HG03442 (cell line): ENCODE results near the gene GLA.

ENCODE experiments used
- ATAC-seq: cut with Tn5 transposase; IDR thresholded peaks from one replicate; pipeline ENCODE4 v1.9.1; 2021; ENCODE audit warnings: mild to moderate bottlenecking, moderate library complexity; ENCODE audit not compliant: unreplicated experiment

The GLA gene

GRCh38 chrX:101398694-101399093 lies 9.0 kb downstream of the GLA start:
- ATAC-seq, result no peak

- ATAC-seq, result no peak
Measured at GRCh38 chrX:101397779-101398178, 9.9 kb downstream of the GLA start.

- no peak for ATAC-seq
Measured at GRCh38 chrX:101395789-101396188, 11.9 kb downstream of the GLA start.

GRCh38 chrX:101394372-101394771 lies 13.4 kb downstream of the GLA start:
- no peak for ATAC-seq

- no peak for ATAC-seq
Measured at GRCh38 chrX:101393530-101394305, 14.0 kb downstream of the GLA start.

GRCh38 chrX:101391831-101392230 lies 15.9 kb downstream of the GLA start:
- ATAC-seq, result no peak

- ATAC-seq, result peak; percentile 80
Measured at GRCh38 chrX:101390664-101391525, 16.8 kb downstream of the GLA start, which contains the start of gene RPL36A. TSS of gene RPL36A (plus strand) at chrX:101391011. CDS start at chrX:101391044, 33 bp downstream.

- no peak for ATAC-seq
Measured at GRCh38 chrX:101388604-101389003, 19.1 kb downstream of the GLA start.

- no peak for ATAC-seq
Measured at GRCh38 chrX:101386542-101386885, 21.2 kb downstream of the GLA start.

- peak; percentile 62 for ATAC-seq
Measured at GRCh38 chrX:101385795-101386541, 21.8 kb downstream of the GLA start, which contains the start of gene BTK. TSS of gene BTK (minus strand) at chrX:101386191. CDS start at chrX:101375284, 10,907 bp downstream.

- no peak for ATAC-seq
Measured at GRCh38 chrX:101385026-101385684, 22.6 kb downstream of the GLA start.

GRCh38 chrX:101383679-101384205 lies 24.0 kb downstream of the GLA start:
- peak; percentile 79 for ATAC-seq

- ATAC-seq, result no peak
Measured at GRCh38 chrX:101377547-101377946, 30.2 kb downstream of the GLA start.

GRCh38 chrX:101370888-101371504 lies 36.7 kb downstream of the GLA start:
- no peak for ATAC-seq

GRCh38 chrX:101369687-101370086 lies 38.0 kb downstream of the GLA start:
- ATAC-seq, result no peak

- ATAC-seq, result no peak
Measured at GRCh38 chrX:101368800-101369199, 38.9 kb downstream of the GLA start.

GRCh38 chrX:101365301-101365795 lies 42.4 kb downstream of the GLA start:
- ATAC-seq, result no peak

GRCh38 chrX:101362757-101363156 lies 45.0 kb downstream of the GLA start:
- no peak for ATAC-seq

- ATAC-seq, result no peak
Measured at GRCh38 chrX:101362116-101362515, 45.6 kb downstream of the GLA start.

- ATAC-seq, result no peak
Measured at GRCh38 chrX:101360390-101360789, 47.3 kb downstream of the GLA start.
